HCT116 (cell line): Measurements from ENCODE around the gene GRK1. TPM values are rescaled to one million over a fixed set of nuclear protein-coding genes. Genes with fewer than 3 reads are reported as not detected.

Experiments used
- ATAC-seq: fragments of 200-7000 bp; cut with Tn5 transposase; 2 replicates; pipeline ENCODE4 v1.9.1; 2020; ENCODE audit warnings: mild to moderate bottlenecking, moderate library complexity
- BruUV-seq: library from RNA; stranded (reverse); fragments of 400-500 nt; replicated peaks from 2 replicates; lab custom pipeline; 2021; lab: Mats Ljungman, UMichigan
- CTCF ChIA-PET: fragments of 300-600 bp; sonication (Branson Sonifier 250); formaldehyde crosslinking; loops from one replicate; lab custom pipeline; 2021; ENCODE audit warnings: antibody characterized with exemption; lab: Charles Lee
- POLR2A ChIA-PET: fragments of 300-600, 350-600 bp; sonication (Branson Sonifier 250); formaldehyde crosslinking; loops from one replicate; lab custom pipeline; 2021; ENCODE audit warnings: antibody characterized with exemption; lab: Charles Lee
- RAD21 ChIA-PET, 2 experiments: fragments of 300-600 bp; sonication (Branson Sonifier 250); formaldehyde crosslinking; loops; one replicate each; lab custom pipeline; 2023; ENCODE audit warnings: low total read pairs in 2 of 2; ENCODE audit not compliant: uncharacterized antibody in 2 of 2, unreplicated experiment in 2 of 2, low non-redundant PET in 1 of 2; lab: Charles Lee
- DNase-seq: peaks from one replicate; pipeline ENCODE4 v3.0.0-alpha.2; 2010; ENCODE audit warnings: low read depth, low spot score
- H2AFZ ChIP-seq: fragments of 200-600 bp; shearing (Covaris generic), sonication (generic); 2 replicates; pipeline ENCODE4 v1.6.1; 2017; ENCODE audit warnings: low read depth, mixed run types, mixed read lengths, antibody characterized with exemption, low read length; ENCODE audit not compliant: poor library complexity, severe bottlenecking
- H3K27ac ChIP-seq: 2 replicates; pipeline ENCODE4 v1.5.1; 2012; ENCODE audit warnings: low read depth, low read length
- H3K27me3 ChIP-seq: fragments of 200-600 bp; sonication (generic); 2 replicates; pipeline ENCODE4 v1.6.1; 2016; ENCODE audit warnings: mixed run types, low read length, mixed read lengths; ENCODE audit not compliant: insufficient read depth
- H3K36me3 ChIP-seq, 2 experiments: fragments of 200-500 bp in 1 of 2; fragments of 200-600 bp in 1 of 2; sonication (Bioruptor generic) in 1 of 2; sonication (generic) in 1 of 2; 2 replicates each; pipeline versions ENCODE4 v1.5.1 to v1.6.1; 2014 to 2016; ENCODE audit warnings: low read length in 2 of 2, inconsistent platforms in 1 of 2, mixed read lengths in 1 of 2, mixed run types in 1 of 2; ENCODE audit not compliant: insufficient read depth in 2 of 2, control insufficient read depth in 1 of 2
- H3K4me1 ChIP-seq, 2 experiments: fragments of 200-600 bp in 1 of 2; sonication (generic) in 1 of 2; 2 replicates each; pipeline versions ENCODE4 v1.5.1 to v1.6.1; 2012 to 2017; ENCODE audit warnings: low read length in 2 of 2, inconsistent platforms in 1 of 2, mild to moderate bottlenecking in 1 of 2, mixed read lengths in 1 of 2, mixed run types in 1 of 2, moderate library complexity in 1 of 2; ENCODE audit not compliant: insufficient read depth in 2 of 2, control insufficient read depth in 1 of 2
- H3K4me2 ChIP-seq: fragments of 200-600 bp; sonication (generic); 2 replicates; pipeline ENCODE4 v1.6.1; 2017; ENCODE audit warnings: mixed run types, low read length, mixed read lengths
- H3K4me3 ChIP-seq, 2 experiments: fragments of 200-600 bp in 1 of 2; sonication (generic) in 1 of 2; replicated peaks in 1 of 2; 2 replicates each; pipeline ENCODE4 v1.5.1; 2011 to 2016; ENCODE audit warnings: low read length in 2 of 2, control low read depth in 1 of 2, low read depth in 1 of 2, mild to moderate bottlenecking in 1 of 2, mixed read lengths in 1 of 2, mixed run types in 1 of 2
- H3K79me2 ChIP-seq: fragments of 200-600 bp; sonication (generic); 2 replicates; pipeline ENCODE4 v1.6.1; 2017; ENCODE audit warnings: mild to moderate bottlenecking, mixed run types, low read length, moderate library complexity, mixed read lengths; ENCODE audit not compliant: insufficient read depth
- H3K9ac ChIP-seq: fragments of 200-600 bp; sonication (generic); 2 replicates; pipeline ENCODE4 v1.6.1; 2016; ENCODE audit warnings: low read length, mixed read lengths
- H3K9me2 ChIP-seq: fragments of 200-600 bp; sonication (generic), shearing (Covaris generic); 2 replicates; pipeline ENCODE4 v1.6.1; 2017; ENCODE audit warnings: mixed run types, mild to moderate bottlenecking, moderate library complexity; ENCODE audit not compliant: insufficient read depth
- H3K9me3 ChIP-seq, 2 experiments: fragments of 200-500 bp in 1 of 2; fragments of 200-600 bp in 1 of 2; sonication (Bioruptor generic) in 1 of 2; sonication (generic) in 1 of 2; 2 replicates each; pipeline ENCODE4 v1.6.1; 2014 to 2017; ENCODE audit warnings: low read length in 2 of 2, mixed read lengths in 2 of 2, inconsistent platforms in 1 of 2, low read depth in 1 of 2, mild to moderate bottlenecking in 1 of 2, mixed run types in 1 of 2, moderate library complexity in 1 of 2; ENCODE audit not compliant: control insufficient read depth in 1 of 2, insufficient read depth in 1 of 2
- H4K20me1 ChIP-seq: fragments of 200-600 bp; sonication (generic), shearing (Covaris generic); 2 replicates; pipeline ENCODE4 v1.6.1; 2017; ENCODE audit warnings: mixed run types, mild to moderate bottlenecking, moderate library complexity; ENCODE audit not compliant: insufficient read depth
- EGR1 ChIP-seq: IDR thresholded peaks from 2 replicates; pipeline ENCODE4 v1.6.1; 2012; ENCODE audit warnings: low read depth
- ELF1 ChIP-seq: IDR thresholded peaks from 2 replicates; pipeline ENCODE4 v1.6.1; 2012; ENCODE audit warnings: low read depth, borderline replicate concordance
- EZH2 ChIP-seq: fragments of 200-600 bp; sonication (generic); IDR thresholded peaks from 2 replicates; pipeline ENCODE4 v1.6.1; 2017; ENCODE audit warnings: antibody characterized with exemption, mixed run types
- FOSL1 ChIP-seq: IDR thresholded peaks from 2 replicates; pipeline ENCODE4 v1.6.1; 2012; ENCODE audit warnings: low read depth
- JUND ChIP-seq: IDR thresholded peaks from 2 replicates; pipeline ENCODE4 v1.6.1; 2012
- POLR2AphosphoS5 ChIP-seq: IDR thresholded peaks from 2 replicates; pipeline ENCODE4 v1.6.1; 2011; ENCODE audit warnings: mild to moderate bottlenecking, low read depth, low read length, moderate library complexity
- RAD21 ChIP-seq: IDR thresholded peaks from 2 replicates; pipeline ENCODE4 v1.6.1; 2012; ENCODE audit warnings: low read depth, mild to moderate bottlenecking
- REST ChIP-seq: IDR thresholded peaks from 2 replicates; pipeline ENCODE4 v1.6.1; 2012; ENCODE audit warnings: low read depth
- SP1 ChIP-seq: IDR thresholded peaks from 2 replicates; pipeline ENCODE4 v1.6.1; 2012; ENCODE audit warnings: low read depth
- TCF7L2 ChIP-seq: IDR thresholded peaks from 2 replicates; pipeline ENCODE4 v1.7.0; 2011; ENCODE audit warnings: borderline replicate concordance, inconsistent platforms; ENCODE audit not compliant: insufficient read depth, insufficient read length; ENCODE audit errors: extremely low read depth
- ZBTB33 ChIP-seq: IDR thresholded peaks from 2 replicates; pipeline ENCODE4 v1.6.1; 2011; ENCODE audit warnings: mild to moderate bottlenecking, low read length, moderate library complexity; ENCODE audit not compliant: insufficient replicate concordance; ENCODE audit errors: extremely low read depth
- ZFX ChIP-seq: fragments of 450-650 bp; IDR thresholded peaks from 2 replicates; pipeline ENCODE4 v1.6.1; 2017
- ZNF274 ChIP-seq: fragments of 200-500 bp; sonication (Bioruptor generic); IDR thresholded peaks from 2 replicates; pipeline ENCODE4 v1.6.1; 2014; ENCODE audit warnings: mild to moderate bottlenecking, low read depth, low read length, inconsistent platforms
- intact Hi-C: fragments of 100-400 bp; cut with micrococcal nuclease; formaldehyde crosslinking; loops from 2 replicates; pipeline ENCODE4 v1.10.0; 2022
- total RNA-seq: library from RNA; stranded (reverse); gene quantifications from one replicate; pipeline ENCODE4 v1.2.1, GENCODE V29; 2021; ENCODE audit not compliant: unreplicated experiment
- TF ChIP-seq, protein P1 (sequence below), 3 experiments: fragments of 200-600 bp in 1 of 3; sonication (generic) in 1 of 3; IDR thresholded peaks in 2 of 3; conservative IDR thresholded peaks in 1 of 3; 2 replicates each; pipeline ENCODE4 v1.5.1; 2012 to 2017; ENCODE audit warnings: low read depth in 2 of 3, low read length in 2 of 3, antibody characterized with exemption in 1 of 3, borderline replicate concordance in 1 of 3, control low read depth in 1 of 3, mild to moderate bottlenecking in 1 of 3, mixed read lengths in 1 of 3, mixed run types in 1 of 3, moderate library complexity in 1 of 3; ENCODE audit not compliant: insufficient read depth in 1 of 3
- TF ChIP-seq, protein P2 (sequence below): IDR thresholded peaks from 2 replicates; pipeline ENCODE4 v1.6.1; 2012

The GRK1 gene
- total RNA-seq, 1 experiment from 2014 or later: not detected

DNA sequence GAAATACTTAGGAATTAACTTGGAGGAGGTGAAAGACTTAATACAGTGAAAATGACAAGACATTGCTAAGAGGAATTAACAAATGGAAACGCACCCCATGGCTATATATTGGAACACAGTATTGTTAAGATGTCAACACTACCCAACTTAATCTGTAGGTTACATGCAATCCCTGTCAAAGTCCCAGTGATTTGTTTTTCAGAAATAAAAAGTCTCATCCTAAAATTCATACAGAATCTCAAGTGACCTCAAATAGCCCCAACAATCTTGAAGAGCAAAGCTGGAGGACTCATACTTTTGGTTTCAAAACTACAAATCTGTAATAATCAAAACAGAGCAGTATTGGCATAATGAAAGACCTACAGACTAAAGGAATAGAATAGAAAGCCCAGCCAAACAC, 22.2 kb upstream of the GRK1 start (continued):
- TF ChIP-seq, protein P1, sequence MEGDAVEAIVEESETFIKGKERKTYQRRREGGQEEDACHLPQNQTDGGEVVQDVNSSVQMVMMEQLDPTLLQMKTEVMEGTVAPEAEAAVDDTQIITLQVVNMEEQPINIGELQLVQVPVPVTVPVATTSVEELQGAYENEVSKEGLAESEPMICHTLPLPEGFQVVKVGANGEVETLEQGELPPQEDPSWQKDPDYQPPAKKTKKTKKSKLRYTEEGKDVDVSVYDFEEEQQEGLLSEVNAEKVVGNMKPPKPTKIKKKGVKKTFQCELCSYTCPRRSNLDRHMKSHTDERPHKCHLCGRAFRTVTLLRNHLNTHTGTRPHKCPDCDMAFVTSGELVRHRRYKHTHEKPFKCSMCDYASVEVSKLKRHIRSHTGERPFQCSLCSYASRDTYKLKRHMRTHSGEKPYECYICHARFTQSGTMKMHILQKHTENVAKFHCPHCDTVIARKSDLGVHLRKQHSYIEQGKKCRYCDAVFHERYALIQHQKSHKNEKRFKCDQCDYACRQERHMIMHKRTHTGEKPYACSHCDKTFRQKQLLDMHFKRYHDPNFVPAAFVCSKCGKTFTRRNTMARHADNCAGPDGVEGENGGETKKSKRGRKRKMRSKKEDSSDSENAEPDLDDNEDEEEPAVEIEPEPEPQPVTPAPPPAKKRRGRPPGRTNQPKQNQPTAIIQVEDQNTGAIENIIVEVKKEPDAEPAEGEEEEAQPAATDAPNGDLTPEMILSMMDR (IDR thresholded peaks at IDR 0.05 in 2 of 3, conservative IDR thresholded peaks at IDR 0.05 in 1 of 3; ENCODE audit: borderline replicate concordance in 1 of 3, insufficient read depth in 1 of 3, low read depth in 2 of 3, low read length in 2 of 3): no peak
- TF ChIP-seq ELF1 (no peak), TCF7L2 (no peak), ZBTB33 (no peak), POLR2AphosphoS5 (no peak), SP1 (no peak), ZNF274 (no peak)

DNA sequence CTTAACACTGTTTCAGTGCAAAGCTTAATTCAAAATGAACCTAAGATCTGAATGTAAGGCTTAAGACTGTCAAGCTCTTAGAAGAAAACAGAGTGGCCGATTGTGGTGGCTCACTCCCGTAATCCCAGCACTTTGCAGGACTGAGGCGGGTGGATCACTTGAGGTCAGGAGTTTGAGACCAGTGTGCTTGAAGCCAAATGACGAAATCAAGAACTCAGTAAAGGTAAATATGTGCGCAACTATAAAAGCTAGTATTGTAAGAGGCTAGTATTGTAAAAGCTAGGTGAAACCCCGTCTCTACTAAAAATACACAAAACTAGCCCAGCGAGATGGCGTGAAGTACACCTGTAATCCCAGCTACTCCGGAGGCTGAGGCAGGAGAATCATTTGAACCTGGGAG, 21.7 kb upstream of the GRK1 start:
- CTCF ChIA-PET: no interaction called here
- intact Hi-C loops: no loop called here
- Histone ChIP-seq H3K36me3 (peaks cover 1 to 4% of the 10 kb centered on the region in 2 experiments; a peak in 2 of 4 replicates), H4K20me1 (no peaks in the 10 kb centered on the region), H3K27ac (no peak overlapping the region), H3K4me3 (no peak overlapping the region), H3K4me2 (no peak overlapping the region), H3K9ac (no peak overlapping the region), H3K4me1 (peaks cover 9 to 11% of the 10 kb centered on the region in 2 experiments; a peak in 3 of 4 replicates), H3K79me2 (no peaks in the 10 kb centered on the region), H3K9me2 (no peaks in the 10 kb centered on the region), H2AFZ (no peak overlapping the region), H3K9me3 (no peaks in the 10 kb centered on the region), H3K27me3 (no peaks in the 10 kb centered on the region)
- DNase-seq (no peak), ATAC-seq (no peak)
- POLR2A ChIA-PET: no interaction called here
- RAD21 ChIA-PET: no interaction called here
- BruUV-seq: no TSS peak
- no peak for TF ChIP-seq JUND
- TF ChIP-seq RAD21: no peak
- no peak for TF ChIP-seq FOSL1
- no peak for TF ChIP-seq ZBTB33
- TF ChIP-seq EZH2: no peak
- no peak for TF ChIP-seq EGR1
- no peak for TF ChIP-seq ZNF274
- TF ChIP-seq POLR2AphosphoS5: no peak
- TF ChIP-seq ZFX: no peak
- TF ChIP-seq SP1: no peak
- no peak for TF ChIP-seq REST
- TF ChIP-seq, protein P2, sequence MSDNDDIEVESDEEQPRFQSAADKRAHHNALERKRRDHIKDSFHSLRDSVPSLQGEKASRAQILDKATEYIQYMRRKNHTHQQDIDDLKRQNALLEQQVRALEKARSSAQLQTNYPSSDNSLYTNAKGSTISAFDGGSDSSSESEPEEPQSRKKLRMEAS: no peak
